Ascending aorta (tissue), 2 donors: Measurements from ENCODE around the gene BRD8. TPM values are rescaled to one million over a fixed set of nuclear protein-coding genes. Genes with fewer than 3 reads are reported as not detected.

Source experiments
- DNase-seq, 2 donors: peaks; one replicate each; pipeline ENCODE4 v3.0.0-alpha.2; 2019; ENCODE audit warnings: low spot score in 2 of 2
- H3K27ac ChIP-seq, 2 donors: fragments of 200-600 bp; sonication (generic); one replicate each; pipeline ENCODE4 v1.5.1; 2016 to 2017; ENCODE audit warnings: mild to moderate bottlenecking in 1 of 2
- H3K27me3 ChIP-seq: fragments of 200-600 bp; sonication (generic); one replicate; pipeline ENCODE4 v1.5.1; 2017
- H3K36me3 ChIP-seq, 2 donors: fragments of 200-600 bp; sonication (generic); one replicate each; pipeline ENCODE4 v1.5.1; 2016
- H3K4me1 ChIP-seq, 2 donors: fragments of 200-600 bp; sonication (generic); one replicate each; pipeline ENCODE4 v1.5.1; 2016 to 2017; ENCODE audit warnings: mild to moderate bottlenecking in 1 of 2
- H3K4me3 ChIP-seq, 2 donors: fragments of 200-600 bp; sonication (generic); one replicate each; pipeline ENCODE4 v1.5.1; 2016 to 2017; ENCODE audit warnings: mild to moderate bottlenecking in 1 of 2
- H3K9me3 ChIP-seq, 2 donors: fragments of 200-600 bp; sonication (generic); one replicate each; pipeline ENCODE4 v1.5.1; 2016
- CTCF ChIP-seq, 3 experiments: fragments of 200-600 bp in 2 of 3; fragments of 450-650 bp in 1 of 3; sonication (generic) in 2 of 3; IDR thresholded peaks; one replicate each; pipeline ENCODE4 v1.5.1; 2016 to 2019; ENCODE audit warnings: antibody characterized with exemption in 3 of 3, mild to moderate bottlenecking in 1 of 3, moderate library complexity in 1 of 3
- intact Hi-C: fragments of 100-400 bp; cut with DNase I; formaldehyde crosslinking; loops from one replicate; pipeline ENCODE4 v1.15.1; 2023
- total RNA-seq: library from RNA; depleted of rRNA; stranded (reverse); fragments of >200 nt; gene quantifications from one replicate; pipeline ENCODE4 v1.1.0, GENCODE V29; 2016

BRD8 gene
- total RNA-seq, 1 donor from 2014 or later, result 18.8 TPM

- Histone ChIP-seq H3K27me3 (no peaks in the 10 kb centered on the region), H3K9me3 (no peaks in the 10 kb centered on the region), H3K4me3 (no peak overlapping the region), H3K36me3 (no peaks in the 10 kb centered on the region), H3K27ac (no peak overlapping the region), H3K4me1 (no peaks in the 10 kb centered on the region)
- DNase-seq, result no peak
- TF ChIP-seq CTCF (IDR thresholded peaks at IDR 0.05), result no peak
- intact Hi-C loops, result no loop called here
Observed at GRCh38 chr5:138109463-138110265, 68.8 kb downstream of the BRD8 start.

- intact Hi-C loops, result no loop called here
- Histone ChIP-seq H3K36me3 (no peaks in the 10 kb centered on the region), H3K4me3 (no peak overlapping the region), H3K9me3 (no peaks in the 10 kb centered on the region), H3K27me3 (no peaks in the 10 kb centered on the region), H3K4me1 (no peaks in the 10 kb centered on the region), H3K27ac (no peak overlapping the region)
- no peak for DNase-seq
- TF ChIP-seq CTCF (IDR thresholded peaks at IDR 0.05), result no peak
Observed at GRCh38 chr5:138107213-138107612, 71.2 kb downstream of the BRD8 start.

GRCh38 chr5:138105709-138106108 is 72.7 kb downstream of the BRD8 start:
- H3K4me3 ChIP-seq, result no peak overlapping the region
- TF ChIP-seq CTCF (IDR thresholded peaks at IDR 0.05), result no peak
- no peak for DNase-seq
- H3K27ac ChIP-seq, result no peak overlapping the region
- no peaks in the 10 kb centered on the region for H3K9me3 ChIP-seq
- H3K36me3 ChIP-seq, result no peaks in the 10 kb centered on the region
- H3K4me1 ChIP-seq, result no peaks in the 10 kb centered on the region
- intact Hi-C loops, result no loop called here
- H3K27me3 ChIP-seq, result no peaks in the 10 kb centered on the region

- DNase-seq, result no peak
- Histone ChIP-seq H3K27ac (no peak overlapping the region), H3K36me3 (no peaks in the 10 kb centered on the region), H3K9me3 (no peaks in the 10 kb centered on the region), H3K4me1 (no peaks in the 10 kb centered on the region), H3K4me3 (no peak overlapping the region), H3K27me3 (no peaks in the 10 kb centered on the region)
- intact Hi-C loops, result no loop called here
- no peak for TF ChIP-seq CTCF (IDR thresholded peaks at IDR 0.05)
Observed at GRCh38 chr5:138103319-138103637, 75.2 kb downstream of the BRD8 start.

GRCh38 chr5:138102454-138103318 is 75.7 kb downstream of the BRD8 start:
- H3K27me3 ChIP-seq, result no peaks in the 10 kb centered on the region
- DNase-seq, result no peak
- intact Hi-C loops, result no loop called here
- H3K4me3 ChIP-seq, result no peak overlapping the region
- no peaks in the 10 kb centered on the region for H3K9me3 ChIP-seq
- H3K4me1 ChIP-seq, result no peaks in the 10 kb centered on the region
- H3K27ac ChIP-seq, result no peak overlapping the region
- TF ChIP-seq CTCF (IDR thresholded peaks at IDR 0.05), result no peak
- no peaks in the 10 kb centered on the region for H3K36me3 ChIP-seq
